ENCODE results near the gene CRMP1. TPM values are rescaled to one million over a fixed set of nuclear protein-coding genes. Genes with fewer than 3 reads are reported as not detected.

CRMP1 gene
- total RNA-seq, 1 donor from 2014 or later = 67.4 TPM

- H3K4me2 ChIP-seq (ENCODE audit: low read length) = no peak overlapping the region
- Mint-ChIP-seq H3K4me1 (ENCODE audit: low read depth, unreplicated experiment) (peaks cover 1% of the 10 kb centered on the region), H3K4me3 (ENCODE audit: unreplicated experiment) (no peak overlapping the region), H3K36me3 (ENCODE audit: low read depth, unreplicated experiment) (no peaks in the 10 kb centered on the region), H3K27me3 (ENCODE audit: low read depth, unreplicated experiment) (peaks cover 9% of the 10 kb centered on the region), H3K9me3 (ENCODE audit: unreplicated experiment) (no peaks in the 10 kb centered on the region), H3K27ac (ENCODE audit: unreplicated experiment) (no peak overlapping the region)
- H3K79me2 ChIP-seq (ENCODE audit: insufficient read depth, low read length) = peaks cover 68% of the 10 kb centered on the region
- H3K27me3 ChIP-seq (ENCODE audit: insufficient read depth, low read length) = peaks cover 15% of the 10 kb centered on the region
- FAIRE-seq (no peak), DNase-seq (ENCODE audit: low read depth) (no peak)
- H3K9ac ChIP-seq (ENCODE audit: low read length) = no peak overlapping the region
- H3K4me3 ChIP-seq (ENCODE audit: insufficient read depth, low read depth, low read length) = no peak overlapping the region
- H2AFZ ChIP-seq (ENCODE audit: low read depth, low read length) = no peak overlapping the region
- no peaks in the 10 kb centered on the region for H3K36me3 ChIP-seq (ENCODE audit: insufficient read depth, low read length)
- H3K27ac ChIP-seq (ENCODE audit: low read depth, low read length) = no peak overlapping the region
- peaks cover 69% of the 10 kb centered on the region for H4K20me1 ChIP-seq (ENCODE audit: insufficient read depth, low read length)
- peaks cover 5% of the 10 kb centered on the region for H3K4me1 ChIP-seq (ENCODE audit: insufficient read depth, low read length)
- TF ChIP-seq EZH2 (IDR thresholded peaks at IDR 0.05; ENCODE audit: insufficient read depth, low read length) (no peak), CTCF (IDR thresholded peaks at IDR 0.05; ENCODE audit: insufficient read depth, low read depth, low read length) (no peak)
- no peaks in the 10 kb centered on the region for H3K9me3 ChIP-seq (ENCODE audit: insufficient read depth, low read depth, low read length)
Observed at GRCh38 chr4:5884796-5885195, 8.1 kb downstream of the CRMP1 start.

GRCh38 chr4:5883916-5884315, 9.0 kb downstream of the CRMP1 start:
- no peak for FAIRE-seq
- peaks cover 5% of the 10 kb centered on the region for H3K4me1 ChIP-seq (ENCODE audit: insufficient read depth, low read length)

More at GRCh38 chr4:5883916-5884315, 9.0 kb downstream of the CRMP1 start:
- no peak overlapping the region for H3K27ac ChIP-seq (ENCODE audit: low read depth, low read length)
- Mint-ChIP-seq H3K27ac (ENCODE audit: unreplicated experiment) (no peak overlapping the region), H3K4me1 (ENCODE audit: low read depth, unreplicated experiment) (peaks cover 1% of the 10 kb centered on the region), H3K9me3 (ENCODE audit: unreplicated experiment) (no peaks in the 10 kb centered on the region), H3K27me3 (ENCODE audit: low read depth, unreplicated experiment) (peaks cover 2% of the 10 kb centered on the region), H3K4me3 (ENCODE audit: unreplicated experiment) (no peak overlapping the region), H3K36me3 (ENCODE audit: low read depth, unreplicated experiment) (no peaks in the 10 kb centered on the region)
- peaks cover 77% of the 10 kb centered on the region for H4K20me1 ChIP-seq (ENCODE audit: insufficient read depth, low read length)
- H3K79me2 ChIP-seq (ENCODE audit: insufficient read depth, low read length) = peaks cover 73% of the 10 kb centered on the region
- H3K27me3 ChIP-seq (ENCODE audit: insufficient read depth, low read length) = peaks cover 12% of the 10 kb centered on the region
- no peak for DNase-seq (ENCODE audit: low read depth)
- no peak overlapping the region for H3K4me3 ChIP-seq (ENCODE audit: insufficient read depth, low read depth, low read length)
- TF ChIP-seq EZH2 (IDR thresholded peaks at IDR 0.05; ENCODE audit: insufficient read depth, low read length) (no peak), CTCF (IDR thresholded peaks at IDR 0.05; ENCODE audit: insufficient read depth, low read depth, low read length) (no peak)
- no peak overlapping the region for H2AFZ ChIP-seq (ENCODE audit: low read depth, low read length)
- H3K4me2 ChIP-seq (ENCODE audit: low read length) = no peak overlapping the region
- no peak overlapping the region for H3K9ac ChIP-seq (ENCODE audit: low read length)
- no peaks in the 10 kb centered on the region for H3K36me3 ChIP-seq (ENCODE audit: insufficient read depth, low read length)
- no peaks in the 10 kb centered on the region for H3K9me3 ChIP-seq (ENCODE audit: insufficient read depth, low read depth, low read length)
